AG04450 (cell line): Measurements from ENCODE around the gene HIPK2. TPM values are rescaled to one million over a fixed set of nuclear protein-coding genes. Genes with fewer than 3 reads are reported as not detected.

Experiments used
- CTCF ChIA-PET: fragments of 300-600, 350-600 bp; formaldehyde crosslinking; extraction: SDS; loops from one replicate; lab custom pipeline; 2022; ENCODE audit warnings: antibody characterized with exemption, inconsistent platforms; lab: Charles Lee
- POLR2A ChIA-PET: fragments of 350-600 bp; formaldehyde crosslinking; extraction: SDS; loops from one replicate; lab custom pipeline; 2021; ENCODE audit warnings: antibody characterized with exemption, inconsistent platforms; lab: Yijun Ruan, JAX
- DNase-seq: peaks from one replicate; pipeline ENCODE4 v3.0.0-alpha.2; 2011; ENCODE audit warnings: low read depth, low spot score
- H3K27ac ChIP-seq: one replicate; pipeline ENCODE4 v1.5.1; 2012; ENCODE audit warnings: low read depth, low read length, control low read depth
- H3K27me3 ChIP-seq: one replicate; pipeline ENCODE4 v1.6.0; 2012; ENCODE audit warnings: low read length; ENCODE audit not compliant: control insufficient read depth, insufficient read depth
- H3K4me3 ChIP-seq: 2 replicates; pipeline ENCODE4 v1.5.1; 2011; ENCODE audit warnings: mild to moderate bottlenecking, low read depth, low read length, control low read depth
- H3K9me3 ChIP-seq: 2 replicates; pipeline ENCODE4 v1.5.1; 2012; ENCODE audit warnings: low read length; ENCODE audit not compliant: control insufficient read depth, insufficient read depth
- polyA plus RNA-seq: library from polyadenylated mRNA; depleted of rRNA; stranded (reverse); fragments of >200 nt; gene quantifications from 2 replicates; pipeline ENCODE4 v1.2.3, GENCODE V29; 2011
- TF ChIP-seq, protein P1 (sequence below): IDR thresholded peaks from 2 replicates; pipeline ENCODE4 v1.5.1; 2011; ENCODE audit warnings: low read depth, low read length, control low read depth, inconsistent platforms

HIPK2 gene
- polyA plus RNA-seq, 1 experiment, result 61.4 TPM

DNA sequence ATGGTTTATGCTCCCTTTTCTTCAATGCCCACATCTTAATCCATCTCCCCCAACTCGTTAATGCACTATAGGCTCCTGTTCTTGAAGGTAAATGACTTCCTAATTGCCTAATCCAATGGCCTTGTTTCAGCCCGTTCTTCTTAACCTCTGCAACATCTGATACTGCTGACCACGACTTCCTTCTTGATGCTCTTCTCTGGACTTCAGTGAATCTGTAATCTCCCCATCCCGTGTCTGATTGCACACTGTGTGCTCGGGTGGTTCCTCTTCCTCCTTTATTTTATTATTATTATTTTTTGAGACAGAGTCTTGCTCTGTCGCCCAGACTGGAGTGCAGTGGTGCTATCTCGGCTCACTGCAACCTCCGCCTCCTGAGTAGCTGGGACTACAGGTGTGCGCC is 58.9 kb downstream of the HIPK2 start:
- Histone ChIP-seq H3K4me3 (no peak overlapping the region), H3K9me3 (no peaks in the 10 kb centered on the region; the same call in 1 of the 2 replicates), H3K27ac (no peak overlapping the region), H3K27me3 (no peaks in the 10 kb centered on the region)
- TF ChIP-seq, protein P1, sequence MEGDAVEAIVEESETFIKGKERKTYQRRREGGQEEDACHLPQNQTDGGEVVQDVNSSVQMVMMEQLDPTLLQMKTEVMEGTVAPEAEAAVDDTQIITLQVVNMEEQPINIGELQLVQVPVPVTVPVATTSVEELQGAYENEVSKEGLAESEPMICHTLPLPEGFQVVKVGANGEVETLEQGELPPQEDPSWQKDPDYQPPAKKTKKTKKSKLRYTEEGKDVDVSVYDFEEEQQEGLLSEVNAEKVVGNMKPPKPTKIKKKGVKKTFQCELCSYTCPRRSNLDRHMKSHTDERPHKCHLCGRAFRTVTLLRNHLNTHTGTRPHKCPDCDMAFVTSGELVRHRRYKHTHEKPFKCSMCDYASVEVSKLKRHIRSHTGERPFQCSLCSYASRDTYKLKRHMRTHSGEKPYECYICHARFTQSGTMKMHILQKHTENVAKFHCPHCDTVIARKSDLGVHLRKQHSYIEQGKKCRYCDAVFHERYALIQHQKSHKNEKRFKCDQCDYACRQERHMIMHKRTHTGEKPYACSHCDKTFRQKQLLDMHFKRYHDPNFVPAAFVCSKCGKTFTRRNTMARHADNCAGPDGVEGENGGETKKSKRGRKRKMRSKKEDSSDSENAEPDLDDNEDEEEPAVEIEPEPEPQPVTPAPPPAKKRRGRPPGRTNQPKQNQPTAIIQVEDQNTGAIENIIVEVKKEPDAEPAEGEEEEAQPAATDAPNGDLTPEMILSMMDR, result no peak
- ChIA-PET POLR2A (no interaction called here), CTCF (no interaction called here)
- no peak for DNase-seq

DNA sequence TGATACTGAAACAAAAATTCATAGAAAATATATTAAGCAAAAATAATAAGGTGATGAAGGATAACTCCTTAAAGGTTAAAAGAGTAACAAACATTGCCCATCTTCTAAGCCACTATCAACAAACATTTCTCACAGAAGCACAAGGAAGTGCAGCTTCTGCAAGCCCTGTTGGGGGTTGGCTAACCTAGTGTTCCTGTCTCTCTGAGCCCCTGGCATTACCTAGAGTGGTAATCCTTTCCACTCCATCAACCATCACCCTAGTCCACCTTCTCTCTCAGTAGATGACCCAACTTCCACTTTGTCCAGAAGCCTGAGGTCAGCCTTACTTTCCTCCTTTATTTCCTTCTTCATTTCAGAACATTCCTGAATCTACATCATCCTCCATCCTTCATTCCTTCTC is 59.7 kb downstream of the HIPK2 start:
- POLR2A ChIA-PET, result no interaction called here
- H3K9me3 ChIP-seq, result no peaks in the 10 kb centered on the region; the same call in 1 of the 2 replicates
- no peak for DNase-seq
- no peak overlapping the region for H3K4me3 ChIP-seq
- TF ChIP-seq, protein P1, result no peak
- no peaks in the 10 kb centered on the region for H3K27me3 ChIP-seq
- no peak overlapping the region for H3K27ac ChIP-seq
- CTCF ChIA-PET, result no interaction called here

DNA sequence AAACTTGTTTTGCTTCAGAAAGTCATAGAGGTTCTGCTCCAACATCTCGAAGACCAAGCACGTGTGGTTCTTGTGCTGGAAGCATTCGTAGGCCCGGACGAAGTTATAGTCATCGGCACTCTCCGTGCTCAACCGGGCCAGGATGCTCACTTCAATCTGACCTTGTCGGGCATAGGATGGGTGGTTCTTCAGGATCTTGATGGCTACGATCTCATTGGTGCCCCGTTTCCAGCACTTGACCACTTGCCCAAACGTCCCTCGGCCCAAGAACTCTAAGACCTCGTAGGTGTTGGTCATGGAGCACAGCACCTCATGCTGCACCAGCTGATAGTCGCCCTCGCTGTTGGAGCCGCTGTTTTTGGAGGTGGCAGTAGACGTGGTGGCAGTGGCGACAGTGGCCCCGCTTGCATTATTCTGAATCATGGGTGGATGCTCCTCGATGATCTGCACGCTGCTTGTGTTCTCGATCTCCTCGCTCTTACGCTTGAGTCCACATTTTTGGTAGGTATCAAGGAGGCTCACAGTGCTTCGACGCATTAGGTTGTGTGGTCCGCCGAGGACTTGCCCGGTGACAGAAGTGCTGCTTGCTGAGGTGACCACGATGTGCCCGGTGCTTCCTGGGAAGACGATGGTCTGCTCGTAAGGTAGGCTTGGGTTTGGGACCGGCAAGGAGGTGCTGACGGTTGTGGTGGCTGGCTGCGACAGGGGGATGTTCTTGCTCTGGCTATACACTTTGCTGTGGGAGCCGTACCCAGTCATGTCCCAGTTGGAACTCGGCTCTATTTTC is 61.4 kb downstream of the HIPK2 start:
- no peak overlapping the region for H3K27ac ChIP-seq
- no peak overlapping the region for H3K4me3 ChIP-seq
- H3K9me3 ChIP-seq, result no peaks in the 10 kb centered on the region; the same call in 1 of the 2 replicates
- DNase-seq, result no peak
- ChIA-PET CTCF (no interaction called here), POLR2A (no interaction called here)
- no peaks in the 10 kb centered on the region for H3K27me3 ChIP-seq
- TF ChIP-seq, protein P1, result no peak

DNA sequence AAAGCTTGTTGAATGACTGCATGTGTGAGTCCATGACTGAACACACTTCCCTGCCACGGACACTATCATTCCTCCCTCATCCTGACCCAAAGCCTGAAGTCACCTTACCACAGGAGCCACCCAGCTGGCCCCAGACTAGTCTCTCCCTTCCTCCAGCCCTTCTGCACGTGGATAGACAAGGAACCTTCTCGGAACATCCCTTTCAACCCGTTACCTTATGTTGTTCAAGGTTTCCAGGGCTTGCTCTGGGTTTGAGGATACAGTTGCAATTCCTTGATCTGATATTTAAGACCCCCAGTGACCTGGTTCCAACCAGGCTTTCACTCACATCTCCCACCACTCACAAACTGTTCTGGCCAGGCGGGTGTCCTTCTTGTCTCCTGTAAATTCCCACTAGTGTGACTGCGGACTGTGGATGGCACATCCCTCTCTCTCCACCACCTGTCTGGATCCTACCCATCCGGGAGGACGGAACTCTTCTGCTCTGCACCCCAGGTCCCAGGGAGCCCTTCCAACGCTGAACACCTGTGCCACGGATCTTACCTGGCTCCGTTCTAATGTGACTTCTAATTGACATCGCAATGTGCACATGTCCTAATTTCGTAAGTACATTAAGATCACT is 62.5 kb downstream of the HIPK2 start:
- no peak for DNase-seq
- Histone ChIP-seq H3K4me3 (no peak overlapping the region), H3K9me3 (no peaks in the 10 kb centered on the region; the same call in 1 of the 2 replicates), H3K27ac (no peak overlapping the region), H3K27me3 (no peaks in the 10 kb centered on the region)
- ChIA-PET POLR2A (interaction anchor here (0.7 kb wide), 1 partner anchor 118 kb away, joined by 3 read pairs; no protein-coding TSS in a partner anchor), CTCF (no interaction called here)
- TF ChIP-seq, protein P1, result no peak

- POLR2A ChIA-PET, result no interaction called here
- Histone ChIP-seq H3K4me3 (no peak overlapping the region), H3K27me3 (no peaks in the 10 kb centered on the region), H3K27ac (no peak overlapping the region), H3K9me3 (no peaks in the 10 kb centered on the region; the same call in 1 of the 2 replicates)
- no peak for DNase-seq
- CTCF ChIA-PET, result no interaction called here
- TF ChIP-seq, protein P1, result no peak
These were observed 63.5 kb downstream of the HIPK2 start for GRCh38 chr7:139714163-139714901.
